ENCODE measurements around the gene TM7SF3. TPM values are rescaled to one million over a fixed set of nuclear protein-coding genes. Genes with fewer than 3 reads are reported as not detected.
"Not testable (repeated sequence)": the region's sequence is repeated elsewhere in the genome, so short reads cannot be mapped to it uniquely, and the experiment has no call there.

Gene TM7SF3
- 10 to 100 TPM; 70.2 to 92.5 (median 88.4) TPM for polyA plus RNA-seq (ENCODE audit: insufficient read length in 4 of 4)

- DNase-seq (ENCODE audit: low read depth in 4 of 4, low spot score in 2 of 4): peak; percentile 75 to 88 (median 82)
Measured at GRCh38 chr12:27014085-27014858, at the start of gene TM7SF3. TM7SF3 (minus strand) TSS chr12:27014384; CDS start chr12:27014168, 216 bp downstream.

GRCh38 chr12:27063250-27063851 lies 49.2 kb upstream of the TM7SF3 start:
- DNase-seq (ENCODE audit: low read depth in 4 of 4, low spot score in 2 of 4): no peak

- DNase-seq (ENCODE audit: low read depth in 4 of 4, low spot score in 2 of 4): no peak
Measured at GRCh38 chr12:27061317-27061716, 47.1 kb upstream of the TM7SF3 start.

- no peak for DNase-seq (ENCODE audit: low read depth in 4 of 4, low spot score in 2 of 4)
Measured at GRCh38 chr12:27060740-27061139, 46.6 kb upstream of the TM7SF3 start.

GRCh38 chr12:27057543-27057942 lies 43.4 kb upstream of the TM7SF3 start:
- no peak for DNase-seq (ENCODE audit: low read depth in 4 of 4, low spot score in 2 of 4)

- DNase-seq (ENCODE audit: low read depth in 4 of 4, low spot score in 2 of 4): no peak
Measured at GRCh38 chr12:27055966-27056365, 41.8 kb upstream of the TM7SF3 start.

- DNase-seq (ENCODE audit: low read depth in 4 of 4, low spot score in 2 of 4): no peak
Measured at GRCh38 chr12:27052742-27053141, 38.6 kb upstream of the TM7SF3 start.

- DNase-seq (ENCODE audit: low read depth in 4 of 4, low spot score in 2 of 4): no peak
Measured at GRCh38 chr12:27052176-27052575, 38.0 kb upstream of the TM7SF3 start.

GRCh38 chr12:27048822-27049752 lies 34.9 kb upstream of the TM7SF3 start:
- DNase-seq (ENCODE audit: low read depth in 4 of 4, low spot score in 2 of 4): no peak

- DNase-seq (ENCODE audit: low read depth in 4 of 4, low spot score in 2 of 4): not testable (repeated sequence)
Measured at GRCh38 chr12:27042018-27042417, 27.8 kb upstream of the TM7SF3 start.

GRCh38 chr12:27040637-27041036 lies 26.5 kb upstream of the TM7SF3 start:
- not testable (repeated sequence) for DNase-seq (ENCODE audit: low read depth in 4 of 4, low spot score in 2 of 4)

GRCh38 chr12:27034607-27035293 lies 20.6 kb upstream of the TM7SF3 start:
- no peak for DNase-seq (ENCODE audit: low read depth in 4 of 4, low spot score in 2 of 4)

GRCh38 chr12:27032679-27033078 lies 18.5 kb upstream of the TM7SF3 start:
- DNase-seq (ENCODE audit: low read depth in 4 of 4, low spot score in 2 of 4): no peak

GRCh38 chr12:27031531-27031930 lies 17.3 kb upstream of the TM7SF3 start:
- DNase-seq (ENCODE audit: low read depth in 4 of 4, low spot score in 2 of 4): no peak

- DNase-seq (ENCODE audit: low read depth in 4 of 4, low spot score in 2 of 4): no peak
Measured at GRCh38 chr12:27026257-27026656, 12.1 kb upstream of the TM7SF3 start.

- no peak for DNase-seq (ENCODE audit: low read depth in 4 of 4, low spot score in 2 of 4)
Measured at GRCh38 chr12:27025116-27025515, 10.9 kb upstream of the TM7SF3 start.

- no peak for DNase-seq (ENCODE audit: low read depth in 4 of 4, low spot score in 2 of 4)
Measured at GRCh38 chr12:27024291-27024690, 10.1 kb upstream of the TM7SF3 start.

GRCh38 chr12:27020761-27021160 lies 6.6 kb upstream of the TM7SF3 start:
- no peak for DNase-seq (ENCODE audit: low read depth in 4 of 4, low spot score in 2 of 4)

GRCh38 chr12:27018037-27018436 lies 3.9 kb upstream of the TM7SF3 start:
- no peak for DNase-seq (ENCODE audit: low read depth in 4 of 4, low spot score in 2 of 4)

GRCh38 chr12:27017163-27017823 lies 3.1 kb upstream of the TM7SF3 start:
- not testable (repeated sequence) for DNase-seq (ENCODE audit: low read depth in 4 of 4, low spot score in 2 of 4)
